Cardiac septum (tissue), 1 donor: ENCODE measurements around the gene SUPT3H. TPM values are rescaled to one million over a fixed set of nuclear protein-coding genes. Genes with fewer than 3 reads are reported as not detected.
"Not testable (repeated sequence)": the region's sequence is repeated elsewhere in the genome, so short reads cannot be mapped to it uniquely, and the experiment has no call there.

Experiments
- DNase-seq: peaks from one replicate; pipeline ENCODE4 v3.0.0-alpha.2; 2020; ENCODE audit warnings: low spot score
- intact Hi-C: fragments of 100-400 bp; cut with DNase I; formaldehyde crosslinking; loops from one replicate; pipeline ENCODE4 v1.14.0; 2022
- total RNA-seq: library from RNA; stranded (reverse); fragmentation: NEBNext Ultra II Directional; extraction: Animal tissue kit (Norgen Biotek cat#: 25700); gene quantifications from one replicate; pipeline ENCODE4 v1.2.1, GENCODE V29; 2021
- donor health status: DM: no; HTN: no; CAD: no.

The SUPT3H gene
- total RNA-seq, 1 donor from 2014 or later, result 6.2 TPM

DNA sequence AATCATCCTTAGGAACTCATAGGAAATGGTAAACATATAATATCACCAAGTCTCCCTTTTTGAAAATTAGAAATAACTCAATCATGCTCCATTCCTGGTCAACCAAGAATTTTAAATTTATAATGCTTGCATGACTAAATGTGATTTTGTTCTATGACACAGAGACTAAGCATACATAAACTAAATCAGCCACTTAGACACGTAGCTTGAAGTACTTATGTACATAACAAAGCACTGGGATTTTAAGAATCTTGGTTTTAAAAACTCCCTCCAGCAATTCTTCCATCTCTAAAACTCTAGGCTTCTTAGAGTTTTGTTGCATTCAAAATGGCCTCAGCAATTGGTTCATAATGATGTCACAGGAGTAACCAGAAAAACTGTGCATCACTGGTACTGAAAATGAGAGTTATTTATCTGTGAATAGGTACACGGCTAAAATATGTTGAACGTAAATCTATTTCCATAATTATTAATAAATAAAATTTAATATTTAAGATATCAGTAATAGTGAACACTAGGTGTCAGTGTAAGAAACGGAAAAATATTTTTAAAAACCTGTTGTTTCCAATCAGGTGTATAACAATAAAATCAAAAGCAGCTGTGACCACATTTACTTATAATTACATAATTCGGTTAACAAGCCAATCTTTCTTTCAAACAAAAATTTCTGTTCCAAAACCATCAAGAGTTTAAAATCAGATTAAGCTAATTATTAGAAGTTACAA is 291.2 kb downstream of the SUPT3H start:
- intact Hi-C loops, result no loop called here
- no peak for DNase-seq

DNA sequence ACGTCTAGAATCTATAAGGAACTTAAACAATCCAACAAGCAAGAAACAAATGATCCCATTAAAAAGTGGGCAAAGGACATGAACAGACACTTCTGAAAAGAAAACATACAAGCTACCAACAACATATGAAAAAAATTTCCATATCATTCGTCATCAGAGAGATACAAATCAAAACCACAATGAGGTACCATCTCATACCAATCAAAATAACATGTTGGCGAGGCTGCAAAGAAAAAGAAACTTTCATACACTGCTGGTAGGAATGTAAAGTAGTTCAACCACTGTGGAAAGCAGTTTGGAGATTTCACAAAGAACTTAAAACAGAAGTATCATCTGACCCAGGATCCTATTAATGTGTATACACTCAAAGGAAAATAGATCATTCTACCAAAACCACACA is 293.5 kb downstream of the SUPT3H start:
- DNase-seq, result no peak
- intact Hi-C loops, result no loop called here

DNA sequence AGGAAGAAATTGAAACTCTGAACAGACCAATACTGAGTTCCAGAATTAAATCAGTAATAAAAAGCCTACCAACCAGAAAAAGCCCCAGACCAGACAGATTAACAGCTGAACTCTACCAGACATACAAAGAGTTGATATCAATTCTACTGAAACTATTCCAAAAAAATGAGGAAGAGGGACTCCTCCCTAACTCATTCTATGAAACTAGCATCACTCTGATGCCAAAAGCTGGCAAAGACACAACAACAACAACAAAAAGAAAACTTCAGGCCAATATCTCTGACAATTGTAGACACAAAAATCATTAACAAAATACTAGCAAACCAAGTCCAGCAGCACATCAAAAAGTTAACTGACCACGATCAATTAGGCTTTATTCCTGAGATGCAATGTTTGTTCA is 295.6 kb downstream of the SUPT3H start:
- no peak for DNase-seq

DNA sequence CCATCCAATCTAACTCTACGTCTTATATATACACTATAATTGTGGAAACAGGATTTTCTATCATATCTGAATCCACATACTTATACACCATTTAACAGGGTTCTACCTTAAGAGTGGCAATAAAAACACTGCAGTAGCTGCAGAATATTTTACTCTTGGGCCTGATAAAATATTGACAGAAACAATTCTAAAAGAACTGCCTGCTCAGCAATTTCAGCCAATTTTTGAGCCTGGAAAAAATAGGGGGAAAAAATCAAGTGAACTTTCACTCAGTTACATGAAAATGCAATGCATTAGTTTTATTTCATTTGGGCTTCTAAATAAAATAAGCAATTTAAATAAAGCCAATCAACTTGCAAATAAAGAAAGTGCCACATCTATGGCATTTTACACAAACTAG is 296.1 kb downstream of the SUPT3H start:
- intact Hi-C loops, result no loop called here
- DNase-seq, result no peak

More for the DNA sequence above, 295.6 kb downstream of the SUPT3H start:
- intact Hi-C loops, result no loop called here

DNA sequence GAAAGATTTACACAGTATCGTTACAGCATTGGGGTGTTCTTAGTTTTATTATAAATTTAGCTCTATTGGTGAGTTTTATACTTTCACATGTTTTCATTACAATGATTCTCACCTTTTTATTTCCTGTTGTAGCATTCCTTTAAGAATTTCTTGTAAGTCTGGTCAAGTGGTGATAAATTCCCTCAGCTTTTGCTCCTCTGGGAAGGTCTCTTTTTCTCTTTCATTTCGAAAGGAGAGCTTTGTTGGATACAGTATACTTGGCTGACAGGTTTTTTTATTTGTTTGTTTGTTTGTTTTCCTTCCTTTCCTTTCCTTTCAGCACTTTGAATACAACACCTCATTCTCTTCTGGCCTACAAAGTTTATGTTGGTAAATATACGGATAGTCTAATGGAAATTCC is 299.3 kb downstream of the SUPT3H start:
- no peak for DNase-seq
- intact Hi-C loops, result no loop called here

DNA sequence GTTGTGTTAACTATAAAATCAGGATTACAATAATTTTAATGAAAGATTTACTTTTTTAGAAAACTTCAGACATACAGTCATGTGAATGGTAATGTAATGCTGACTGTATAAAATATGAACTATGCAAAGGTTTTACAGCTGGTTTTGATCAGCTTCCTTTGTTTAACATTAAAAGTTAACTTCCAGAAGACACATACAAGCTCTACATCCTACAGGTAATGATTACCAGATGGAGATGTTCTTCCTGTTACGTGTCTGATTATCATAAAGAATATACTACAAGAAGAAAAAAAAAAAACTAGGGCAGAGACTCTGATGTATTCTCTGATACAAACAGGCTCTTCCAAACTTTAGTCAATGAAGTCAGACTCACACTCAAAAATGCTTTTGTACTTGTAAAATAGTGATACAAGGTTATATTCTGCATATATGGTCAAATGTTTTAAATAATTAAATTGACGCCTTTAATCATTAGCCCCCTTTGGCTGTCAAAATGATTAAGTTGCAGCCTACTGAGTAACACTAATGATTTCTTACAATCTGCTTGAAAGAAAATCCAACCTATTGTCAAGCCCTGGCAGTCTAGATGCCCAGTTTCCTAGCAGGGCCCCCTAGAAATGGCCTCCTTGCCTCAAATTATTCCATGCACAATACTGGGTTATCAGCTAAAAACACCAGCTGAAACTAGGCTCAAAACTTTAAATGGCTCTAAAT is 301.4 kb downstream of the SUPT3H start:
- DNase-seq, result no peak
- intact Hi-C loops, result no loop called here

DNA sequence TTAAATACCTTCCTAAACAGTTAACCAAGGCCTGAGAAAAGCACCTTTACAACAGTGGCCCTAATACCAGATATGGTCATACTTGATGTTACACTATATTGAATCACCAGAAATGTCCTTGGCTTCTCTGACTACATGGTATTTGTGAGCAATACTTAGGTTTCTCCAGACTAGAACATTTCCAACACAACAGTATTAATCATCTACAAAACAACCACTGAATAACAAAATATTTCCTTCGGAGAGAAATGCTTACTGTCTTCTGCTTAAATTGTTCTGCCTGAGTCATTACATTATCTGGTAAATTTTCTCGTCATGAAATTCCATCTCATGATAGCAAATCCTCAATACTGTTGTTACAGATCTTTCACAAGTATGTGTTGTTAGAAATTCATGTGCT is 302.5 kb downstream of the SUPT3H start:
- intact Hi-C loops, result no loop called here

DNA sequence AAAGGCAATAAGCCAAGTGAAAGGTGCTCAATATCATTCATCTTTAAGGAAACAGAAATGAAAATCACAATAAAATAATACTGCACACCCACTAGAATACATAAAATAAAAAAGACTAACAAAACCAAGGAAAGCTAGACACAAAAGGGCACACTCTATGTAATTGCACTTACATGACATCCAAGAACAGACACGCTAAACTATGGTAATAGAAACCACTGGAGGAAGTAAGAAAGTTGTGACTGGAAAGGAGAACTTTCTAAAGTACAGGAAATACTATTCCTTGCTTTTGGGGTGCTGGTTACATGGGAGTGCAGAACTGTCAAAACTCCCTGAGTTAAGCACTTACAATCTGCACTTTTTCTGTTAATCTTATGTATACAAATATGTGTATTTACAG is 303.3 kb downstream of the SUPT3H start:
- intact Hi-C loops, result no loop called here
- no peak for DNase-seq

More for the DNA sequence above, 302.5 kb downstream of the SUPT3H start:
- DNase-seq, result no peak

DNA sequence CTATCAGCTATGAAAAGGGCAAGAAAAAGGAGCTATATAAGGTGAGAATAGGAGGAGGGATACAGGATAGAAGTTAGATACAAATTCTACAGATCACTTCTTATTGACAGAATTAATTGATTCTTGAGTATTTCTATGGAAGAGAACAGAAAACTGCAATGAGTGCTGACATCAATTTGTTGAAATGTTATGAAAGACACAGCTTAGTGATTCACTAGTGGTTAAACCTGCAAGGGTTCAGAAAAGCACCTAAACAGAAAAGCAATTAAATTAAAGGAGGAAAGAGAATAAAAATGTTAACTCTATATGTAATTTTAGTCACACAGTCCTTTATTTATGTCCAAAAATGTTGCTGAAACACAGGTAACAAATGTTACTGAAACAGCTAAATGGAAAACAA is 304.0 kb downstream of the SUPT3H start:
- DNase-seq, result no peak
- intact Hi-C loops, result no loop called here

DNA sequence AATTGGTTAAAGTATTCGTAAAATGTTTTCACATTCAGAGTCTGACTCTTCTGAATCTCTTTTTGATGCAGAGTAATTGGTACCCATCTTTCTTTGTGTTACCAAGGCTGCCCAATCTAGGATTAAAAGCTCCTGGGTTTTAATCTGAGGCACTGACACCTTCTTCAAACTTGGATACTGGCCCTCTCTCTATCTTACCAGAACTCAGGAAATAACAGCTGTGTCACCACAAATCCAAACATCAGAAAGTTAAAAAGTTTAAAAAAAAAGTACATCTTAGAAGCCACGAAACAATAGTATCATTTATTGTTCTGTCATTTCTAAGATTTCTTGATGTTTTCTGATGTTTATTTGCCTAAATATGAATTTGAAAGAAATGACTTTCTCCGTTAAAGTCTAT is 305.1 kb downstream of the SUPT3H start:
- intact Hi-C loops, result no loop called here

DNA sequence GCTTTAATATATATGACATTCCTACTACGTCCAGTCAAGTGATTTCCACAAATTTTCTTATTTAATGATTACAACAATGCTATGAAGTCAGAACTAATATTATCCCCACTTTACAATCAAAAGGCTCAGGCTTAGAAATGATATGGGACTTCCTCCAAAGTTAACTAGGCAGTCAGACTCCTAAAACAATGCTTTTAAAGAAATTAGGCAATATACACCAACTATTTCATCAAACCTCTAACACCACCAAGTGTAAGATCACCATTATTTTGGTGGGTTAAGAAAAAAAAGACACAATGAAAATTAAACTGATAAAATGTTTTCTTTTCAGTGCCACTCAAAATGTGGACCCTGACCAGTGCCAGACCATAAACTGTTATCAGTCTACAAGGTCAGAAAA is 305.7 kb downstream of the SUPT3H start:
- no peak for DNase-seq
- intact Hi-C loops, result no loop called here

More for the DNA sequence above, 305.1 kb downstream of the SUPT3H start:
- no peak for DNase-seq

DNA sequence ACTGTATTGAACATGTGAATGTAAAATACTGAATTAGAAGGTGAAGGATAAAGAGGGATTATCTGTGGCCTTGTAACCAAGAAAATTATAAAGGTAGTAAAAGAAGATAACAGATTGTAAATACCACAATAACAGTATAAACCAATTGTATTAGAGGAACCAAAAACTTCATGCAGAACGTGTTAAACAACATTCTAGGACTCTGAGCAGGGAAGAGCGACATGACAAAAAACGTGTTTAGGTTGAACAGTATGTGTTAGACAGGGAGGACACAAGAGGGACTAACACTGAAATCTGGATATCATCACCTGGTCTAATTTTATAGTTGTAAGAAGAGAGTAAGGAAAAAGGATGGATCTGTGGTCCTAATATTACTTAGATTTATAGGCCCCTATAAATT is 308.6 kb downstream of the SUPT3H start:
- no peak for DNase-seq
- intact Hi-C loops, result no loop called here

DNA sequence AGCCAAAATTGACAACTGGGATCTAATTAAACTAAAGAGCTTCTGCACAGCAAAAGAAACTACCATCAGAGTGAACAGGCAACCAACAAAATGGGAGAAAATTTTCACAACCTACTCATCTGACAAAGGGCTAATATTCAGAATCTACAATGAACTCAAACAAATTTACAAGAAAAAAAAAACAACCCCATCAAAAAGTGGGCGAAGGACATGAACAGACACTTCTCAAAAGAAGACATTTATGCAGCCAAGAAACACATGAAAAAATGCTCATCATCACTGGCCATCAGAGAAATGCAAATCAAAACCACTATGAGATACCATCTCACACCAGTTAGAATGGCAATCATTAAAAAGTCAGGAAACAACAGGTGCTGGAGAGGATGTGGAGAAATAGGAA is 310.3 kb downstream of the SUPT3H start:
- DNase-seq, intact Hi-C loops: not testable (repeated sequence)

DNA sequence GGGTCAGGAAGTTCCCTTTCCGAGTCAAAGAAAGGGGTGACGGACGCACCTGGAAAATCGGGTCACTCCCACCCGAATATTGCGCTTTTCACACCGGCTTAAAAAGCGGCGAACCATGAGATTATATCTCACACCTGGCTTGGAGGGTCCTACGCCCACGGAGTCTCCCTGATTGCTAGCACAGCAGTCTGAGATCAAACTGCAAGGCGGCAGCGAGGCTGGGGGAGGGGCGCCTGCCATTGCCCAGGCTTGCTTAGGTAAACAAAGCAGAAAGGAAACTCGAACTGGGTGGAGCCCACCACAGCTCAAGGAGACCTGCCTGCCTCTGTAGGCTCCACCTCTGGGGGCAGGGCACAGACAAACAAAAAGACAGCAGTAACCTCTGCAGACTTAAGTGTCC is 315.1 kb downstream of the SUPT3H start:
- intact Hi-C loops, DNase-seq: not testable (repeated sequence)

DNA sequence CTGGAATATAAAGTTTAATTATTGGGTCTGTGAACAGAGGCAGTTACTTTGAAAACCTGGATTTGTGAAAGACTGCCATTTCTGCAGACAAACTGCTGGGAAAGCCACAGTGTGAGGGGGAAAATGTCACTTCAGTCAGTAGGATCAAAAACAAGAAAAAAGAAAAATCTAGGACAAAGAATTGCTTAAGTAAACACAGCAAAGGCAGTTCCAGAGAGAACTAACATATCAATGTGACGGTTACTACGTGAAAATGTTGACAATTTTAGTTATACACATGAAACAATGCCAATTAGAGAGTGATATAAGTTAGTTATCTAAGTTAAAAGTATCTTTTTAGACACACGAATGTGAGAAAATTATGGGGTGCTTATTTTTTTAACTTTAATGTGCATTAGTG is 320.0 kb downstream of the SUPT3H start:
- intact Hi-C loops, result no loop called here

DNA sequence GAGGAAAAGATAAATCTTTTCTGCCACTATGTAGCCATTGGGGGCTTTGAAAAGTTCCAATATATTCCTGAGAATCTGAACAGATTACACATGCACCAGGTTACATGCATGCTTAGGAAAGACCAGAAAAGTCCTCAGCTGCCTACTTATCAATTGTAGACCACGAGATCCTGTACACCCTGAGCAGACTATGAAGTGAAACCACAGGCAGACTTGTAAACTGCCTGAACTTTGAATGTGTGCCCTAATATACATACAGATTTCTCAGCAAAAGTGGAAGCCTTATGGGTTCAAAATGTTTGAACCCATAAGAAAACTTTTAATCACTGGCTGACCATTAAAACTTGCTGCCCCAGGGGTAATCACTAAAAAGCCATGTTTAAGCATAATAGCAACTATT is 323.1 kb downstream of the SUPT3H start:
- DNase-seq, result no peak
- intact Hi-C loops, result no loop called here

More for the DNA sequence above, 320.0 kb downstream of the SUPT3H start:
- DNase-seq, result no peak

DNA sequence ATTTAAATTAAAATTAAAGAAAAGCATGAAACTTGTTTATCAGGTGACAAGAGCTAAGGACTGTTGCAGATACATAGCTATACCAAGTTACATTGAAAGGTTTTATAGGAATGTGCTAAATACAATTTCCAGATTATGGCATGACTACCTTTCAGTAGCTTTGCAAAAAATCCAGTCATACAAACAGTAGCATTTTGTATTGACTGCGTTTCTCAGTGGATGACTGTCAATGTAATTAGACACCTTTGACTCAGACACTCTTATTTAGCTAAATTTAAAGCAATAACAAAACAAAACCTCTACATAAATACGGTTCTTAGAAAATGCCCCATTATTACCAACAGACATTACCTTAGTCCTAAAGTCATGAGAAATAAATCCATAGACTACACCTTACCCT is 325.4 kb downstream of the SUPT3H start:
- DNase-seq, result no peak
- intact Hi-C loops, result no loop called here

DNA sequence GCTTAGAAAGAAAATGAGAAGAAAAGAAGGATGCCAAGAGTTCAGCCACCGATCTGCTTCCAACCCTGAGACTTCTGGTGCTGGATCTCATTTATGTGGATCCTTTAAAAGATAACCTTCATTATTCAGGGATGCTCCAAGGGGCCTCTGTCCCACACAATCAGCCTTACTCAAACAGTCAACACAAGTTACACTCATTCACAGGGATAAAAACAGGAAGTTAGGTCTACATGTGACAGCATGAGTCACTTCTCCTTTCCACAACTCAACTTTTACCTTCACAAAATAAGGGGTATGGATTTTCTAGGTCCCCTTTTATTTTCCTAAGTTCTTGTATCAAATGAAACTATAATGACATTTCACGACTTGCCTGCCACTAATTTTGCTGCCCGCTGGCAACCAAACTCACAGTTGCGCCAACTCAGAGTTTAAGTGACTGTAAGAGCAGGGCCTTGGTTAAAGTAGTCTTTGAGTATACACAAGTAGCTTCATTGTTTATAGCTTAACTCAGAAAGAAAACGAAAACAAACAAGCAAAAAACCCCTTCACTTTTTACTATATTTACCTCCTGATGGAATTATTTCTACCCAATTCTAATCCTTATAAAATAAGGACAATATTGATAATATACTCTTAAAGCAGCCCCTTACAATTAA is 328.4 kb downstream of the SUPT3H start:
- DNase-seq, result no peak
- intact Hi-C loops, result no loop called here

DNA sequence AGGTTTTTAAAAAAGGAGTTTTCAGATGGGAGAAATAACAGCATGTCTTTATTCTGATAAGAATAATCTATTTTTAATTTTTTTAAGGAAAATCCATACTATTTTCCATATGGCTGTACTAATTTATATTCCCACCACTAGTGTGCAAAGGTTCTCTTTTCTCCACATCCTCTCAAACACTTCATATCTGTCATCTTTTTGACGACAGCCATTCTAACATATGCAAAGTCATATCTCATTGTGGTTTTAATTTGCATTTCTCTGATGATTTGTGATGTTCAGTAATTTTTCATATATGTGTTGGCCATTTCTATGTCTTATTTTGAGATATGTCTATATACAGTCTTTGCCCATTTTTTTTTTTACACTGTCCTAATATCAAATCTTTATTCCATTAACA is 330.2 kb downstream of the SUPT3H start:
- intact Hi-C loops, result no loop called here
- DNase-seq, result no peak

DNA sequence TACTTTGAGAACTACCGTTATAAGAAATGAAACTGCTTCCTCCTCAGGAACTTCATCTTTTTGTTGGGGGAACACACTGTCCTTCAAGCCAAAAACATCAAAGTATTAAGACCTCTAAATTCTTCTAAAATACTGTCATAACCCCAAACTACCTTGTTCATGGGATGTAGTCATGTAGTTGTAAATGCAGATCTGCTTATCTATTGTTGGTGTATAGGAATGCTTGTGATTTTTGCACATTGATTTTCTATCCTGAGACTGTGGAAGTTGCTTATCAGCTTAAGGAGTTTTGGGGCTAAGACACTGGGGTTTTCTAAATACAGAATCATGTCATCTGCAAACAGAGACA is 332.5 kb downstream of the SUPT3H start:
- intact Hi-C loops, result no loop called here
- DNase-seq, result no peak
